GM18499 (cell line): ENCODE results near the gene PDZD2.
A peak's percentile ranks its signal among the peaks of the same experiment; 100 is the strongest.
"Not testable (repeated sequence)": the region's sequence is repeated elsewhere in the genome, so short reads cannot be mapped to it uniquely, and the experiment has no call there.

ENCODE experiments used
- ATAC-seq: cut with Tn5 transposase; IDR thresholded peaks from one replicate; pipeline ENCODE4 v1.9.1; 2021; ENCODE audit warnings: moderate number of reproducible peaks; ENCODE audit not compliant: insufficient read depth, unreplicated experiment

PDZD2 gene

DNA sequence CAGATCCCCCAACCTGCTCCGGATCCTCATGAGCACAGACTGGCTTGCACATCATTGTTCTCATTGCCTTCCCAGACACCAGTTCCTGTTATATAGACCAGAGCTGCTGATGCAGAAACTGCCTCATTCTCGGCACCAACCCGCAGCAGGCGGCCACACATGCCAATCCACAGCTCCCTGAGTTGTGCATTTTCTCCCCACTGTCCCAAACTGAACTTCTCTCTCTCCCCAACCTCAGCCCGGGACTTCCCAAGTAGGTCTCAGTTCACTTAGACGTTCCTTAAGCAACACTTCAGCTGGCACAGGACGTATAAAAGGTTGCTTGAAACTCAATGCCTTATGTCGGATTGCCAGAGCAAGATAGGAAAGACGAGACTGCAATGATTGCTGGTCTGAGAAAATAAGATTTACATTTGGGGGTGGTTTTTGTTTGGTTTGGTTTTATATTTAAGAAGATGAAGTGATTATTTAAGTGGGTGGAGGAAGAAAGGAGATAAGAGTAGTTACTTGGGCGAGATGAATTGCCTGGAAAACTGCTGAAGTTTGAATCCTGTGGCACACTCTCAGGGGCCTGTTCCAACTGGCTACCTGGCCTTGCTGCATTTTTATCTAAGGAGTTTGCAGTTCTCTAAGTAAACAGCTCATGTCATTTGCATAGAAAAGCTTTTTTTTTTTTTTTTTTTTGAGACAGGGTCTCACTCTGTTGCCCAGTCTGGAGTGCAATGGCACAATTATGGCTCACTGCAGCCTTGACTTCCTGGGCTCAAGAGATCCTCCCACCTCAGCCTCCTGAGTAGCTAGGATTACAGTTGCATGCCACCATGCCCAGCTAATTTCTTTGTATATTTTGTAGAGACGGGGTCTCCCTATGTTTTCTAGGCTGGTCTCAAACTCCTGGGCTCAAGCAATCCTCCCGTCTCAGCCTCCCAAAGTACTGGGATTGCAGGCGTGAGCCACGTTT is 379.8 kb downstream of the PDZD2 start:
- no peak for ATAC-seq

DNA sequence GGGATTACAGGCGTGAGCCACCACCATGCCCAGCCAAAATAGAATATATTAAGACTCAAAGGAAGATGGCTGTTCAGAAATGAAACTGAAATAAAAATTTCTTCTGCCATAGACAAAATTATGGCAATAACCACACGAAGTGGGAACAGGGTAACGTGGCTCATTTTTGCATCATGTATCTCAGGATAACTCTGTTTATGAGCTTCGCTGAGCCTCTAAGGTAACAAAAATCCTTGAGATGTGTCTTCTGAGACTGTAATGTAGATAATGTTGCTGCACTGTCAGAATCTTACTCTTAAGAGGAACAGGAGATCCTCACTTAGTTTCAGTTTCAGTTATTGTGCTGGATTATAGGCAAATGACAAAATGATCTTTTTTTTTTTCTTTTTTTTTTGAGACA is 381.3 kb downstream of the PDZD2 start:
- ATAC-seq, result peak; percentile 92

DNA sequence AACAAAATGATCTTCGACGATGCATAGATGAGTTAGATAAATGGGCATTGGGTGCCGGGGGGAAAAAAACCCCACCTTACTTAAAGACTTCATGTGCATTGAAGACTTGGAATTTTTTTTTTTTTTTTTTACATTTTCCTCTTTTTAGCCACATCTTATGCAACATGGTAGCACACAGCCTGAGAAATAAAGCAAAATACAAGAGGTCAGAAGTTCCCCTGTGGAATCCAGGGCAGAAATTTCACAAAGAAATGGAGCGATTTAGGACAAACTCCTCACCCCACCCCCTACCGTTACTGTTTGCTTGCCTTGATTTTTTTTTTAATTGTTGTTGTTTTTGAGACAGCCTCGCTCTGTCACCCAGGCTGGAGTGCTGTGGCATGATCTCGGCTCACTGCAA is 382.0 kb downstream of the PDZD2 start:
- no peak for ATAC-seq

DNA sequence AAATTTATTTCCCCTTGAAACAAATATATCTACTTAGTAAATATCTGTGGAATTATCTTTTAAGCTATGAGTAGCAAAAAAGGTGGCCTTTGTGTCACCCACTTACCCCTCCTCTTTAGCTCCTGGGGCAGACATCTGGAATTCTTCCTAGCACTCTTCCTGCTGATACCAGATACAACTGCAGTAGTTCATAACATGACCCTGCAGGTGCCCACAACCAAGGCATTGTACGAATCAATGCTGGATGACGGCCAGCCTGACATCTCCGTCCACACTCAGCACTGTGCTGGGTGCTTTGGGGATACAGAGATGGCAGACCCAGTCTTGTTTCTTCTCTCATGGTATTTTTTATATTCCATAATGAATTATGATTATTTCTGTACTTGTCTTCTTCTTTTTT is 382.8 kb downstream of the PDZD2 start:
- no peak for ATAC-seq

DNA sequence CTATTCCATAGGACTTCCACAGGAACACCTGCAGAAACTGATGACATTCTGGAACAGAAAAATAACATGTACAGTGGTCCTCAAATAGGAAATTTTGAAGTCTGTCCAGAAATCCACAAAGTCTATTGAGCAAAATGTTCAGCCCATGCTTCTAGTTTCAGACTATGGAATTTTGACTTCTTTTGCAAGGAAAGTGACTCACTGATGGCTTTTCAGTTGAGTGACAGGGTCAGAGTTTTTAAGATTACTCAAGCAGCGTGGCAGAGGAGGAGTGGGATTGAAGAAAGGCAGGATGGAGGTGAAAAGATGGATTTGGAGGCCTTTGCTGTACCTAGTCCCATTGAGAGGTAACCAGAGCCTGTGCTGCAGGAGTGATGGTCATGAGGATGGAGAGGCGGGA is 383.7 kb downstream of the PDZD2 start:
- no peak for ATAC-seq

DNA sequence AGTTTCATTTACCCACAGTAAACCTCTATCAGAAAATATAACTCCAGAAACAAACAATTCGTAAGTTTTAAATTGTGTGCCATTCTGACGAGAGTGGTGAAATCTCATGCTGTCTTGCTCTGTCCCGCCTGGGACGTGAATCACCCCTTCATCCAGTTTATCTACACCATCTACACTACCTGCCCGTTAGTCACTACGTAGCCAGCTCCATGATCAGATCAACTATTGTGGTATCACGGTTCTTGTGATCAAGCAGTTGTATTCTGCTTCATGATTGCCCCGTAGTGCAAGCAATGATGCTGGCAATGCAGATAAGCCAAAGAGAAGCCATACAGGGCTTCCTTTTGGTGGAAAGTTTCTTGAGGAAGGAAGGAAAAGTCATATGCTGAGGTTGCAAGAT is 384.9 kb downstream of the PDZD2 start:
- no peak for ATAC-seq

DNA sequence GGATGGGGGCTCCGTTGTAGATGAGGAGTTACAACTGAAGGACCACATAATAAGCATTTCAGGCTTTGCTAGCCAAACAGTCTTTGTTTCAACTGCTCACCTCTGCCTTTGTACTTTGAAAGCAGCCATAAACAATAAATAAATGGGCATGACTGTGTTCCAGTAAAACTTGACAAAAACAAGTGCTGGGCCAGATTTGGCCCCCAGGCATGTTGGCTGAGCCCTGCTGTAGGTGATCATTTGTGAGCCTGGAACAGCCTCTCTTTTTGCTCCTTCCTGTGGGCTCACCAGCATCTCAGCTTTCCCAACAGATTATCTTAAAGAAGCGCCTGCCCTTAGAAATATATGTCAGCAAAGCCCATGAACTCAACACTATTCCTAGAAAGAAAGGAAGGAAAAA is 385.8 kb downstream of the PDZD2 start:
- ATAC-seq, result no peak

DNA sequence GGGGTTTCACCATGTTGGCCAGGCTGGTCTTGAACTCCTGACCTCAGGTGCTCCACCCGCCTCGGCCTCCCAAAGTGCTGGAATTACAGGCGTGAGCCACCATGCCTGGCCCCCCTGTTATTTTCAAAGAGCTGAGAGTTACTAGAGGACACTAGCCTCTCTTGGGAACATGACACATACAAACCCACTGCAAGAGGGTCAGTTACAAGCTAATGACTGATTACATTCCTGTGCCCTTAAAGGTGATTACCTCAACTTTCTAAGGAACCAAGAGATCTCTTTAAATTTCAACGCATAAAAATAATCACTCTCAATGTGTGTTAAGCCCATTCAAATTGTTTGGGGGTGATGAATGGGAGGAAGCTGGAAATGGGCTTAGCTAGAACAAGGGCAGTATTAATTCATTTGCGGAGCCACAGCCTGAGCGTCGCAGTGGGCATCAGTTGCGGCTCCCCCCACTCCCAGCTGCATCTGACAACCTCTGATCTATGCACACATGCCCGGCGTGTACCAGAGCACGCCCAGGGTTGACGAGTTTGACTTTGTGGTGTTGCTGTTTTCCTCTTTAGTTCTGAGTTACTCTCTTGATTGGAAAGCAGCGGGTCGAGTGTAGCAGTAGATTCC is 388.3 kb downstream of the PDZD2 start:
- ATAC-seq, result no peak

DNA sequence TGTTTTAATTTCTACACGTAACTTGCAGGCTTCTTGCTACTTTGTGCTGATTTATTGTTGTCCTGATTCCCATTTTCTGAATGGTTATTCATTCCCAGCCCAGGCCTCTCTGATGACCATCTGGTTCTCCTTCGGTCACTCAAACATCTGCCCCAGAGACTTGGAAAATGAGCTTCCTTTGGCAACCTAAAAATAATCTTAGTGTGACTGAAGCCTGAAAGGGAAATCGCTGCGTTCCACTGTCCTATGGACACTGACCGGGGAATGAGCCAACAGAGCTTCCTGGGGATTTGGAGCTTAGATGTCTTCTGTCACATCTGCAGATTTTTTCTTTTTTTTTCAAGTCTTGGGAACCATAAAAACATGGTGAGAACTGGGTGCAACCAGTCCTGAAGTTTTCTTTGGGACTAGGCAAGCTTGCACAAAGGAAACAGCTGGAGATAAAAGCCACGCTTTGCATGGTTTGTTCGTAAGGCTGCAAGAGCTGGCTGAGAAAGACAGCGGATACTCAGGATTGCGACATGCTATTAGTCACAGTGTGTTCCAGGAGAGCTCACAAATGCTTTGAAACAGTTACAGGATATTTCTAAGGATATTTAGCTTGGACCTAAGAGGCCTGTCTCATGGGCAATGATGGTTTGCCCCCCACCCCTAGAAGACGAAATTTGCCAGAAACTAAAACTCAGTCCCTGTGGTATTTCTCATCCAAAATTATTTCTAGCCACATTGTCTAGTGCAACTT is 389.0 kb downstream of the PDZD2 start:
- ATAC-seq, result no peak

DNA sequence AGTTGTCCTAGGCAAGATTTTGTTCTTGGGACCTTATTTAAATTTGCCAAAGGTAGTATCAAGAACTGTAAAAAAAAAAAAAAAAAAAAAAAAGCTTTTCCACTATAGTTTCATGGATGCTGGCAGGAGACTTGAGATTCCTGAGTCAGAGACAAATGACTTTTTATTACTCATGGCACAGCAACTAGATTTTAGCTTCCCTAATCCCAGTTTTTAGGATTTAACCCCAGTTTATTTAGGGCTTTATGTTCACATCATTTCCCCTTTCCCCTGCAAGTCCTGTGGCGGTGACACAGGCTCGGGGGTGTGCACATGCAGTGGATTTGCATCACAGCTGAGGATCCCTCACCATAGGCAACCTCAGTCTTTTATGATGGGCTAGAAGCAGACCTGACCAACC is 390.3 kb downstream of the PDZD2 start:
- no peak for ATAC-seq

DNA sequence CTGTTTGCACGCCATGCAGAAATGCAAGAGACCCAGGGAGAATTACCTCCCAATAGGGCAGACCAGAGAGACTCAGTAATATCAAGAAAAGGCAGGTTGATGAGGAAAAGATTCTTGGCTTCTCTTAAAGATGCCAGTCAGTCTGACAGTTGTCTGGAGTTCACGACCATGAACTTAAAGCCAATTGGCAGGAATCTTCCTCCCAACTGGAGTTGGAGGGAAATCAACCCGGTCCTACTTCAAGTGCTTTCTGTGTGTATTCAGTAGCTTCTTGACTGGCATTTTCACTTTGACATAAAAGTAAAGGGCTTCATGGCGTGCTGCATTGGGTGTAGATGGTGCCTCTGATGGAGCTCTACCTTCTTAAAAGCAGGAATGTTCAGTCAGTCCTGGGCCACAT is 390.9 kb downstream of the PDZD2 start:
- ATAC-seq, result no peak

DNA sequence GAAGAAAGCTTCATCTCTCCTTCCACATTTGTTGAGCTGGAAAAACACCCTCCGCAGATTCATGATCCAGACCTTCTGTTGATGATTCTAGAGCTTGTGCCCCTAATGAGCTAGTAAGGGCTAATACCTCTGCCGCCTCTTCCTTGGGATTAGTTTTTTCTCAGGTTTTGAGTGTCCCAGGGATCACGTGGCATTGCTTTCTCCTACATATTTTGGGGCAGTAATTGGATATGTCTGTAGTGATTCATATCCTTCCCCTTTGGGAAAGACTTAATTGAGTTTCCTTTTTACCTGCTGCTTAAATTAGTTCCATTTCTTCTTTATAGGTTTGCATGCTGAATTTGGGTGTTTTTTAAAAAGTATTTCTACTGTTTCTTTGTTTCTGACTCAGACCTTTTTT is 391.3 kb downstream of the PDZD2 start:
- ATAC-seq, result no peak

DNA sequence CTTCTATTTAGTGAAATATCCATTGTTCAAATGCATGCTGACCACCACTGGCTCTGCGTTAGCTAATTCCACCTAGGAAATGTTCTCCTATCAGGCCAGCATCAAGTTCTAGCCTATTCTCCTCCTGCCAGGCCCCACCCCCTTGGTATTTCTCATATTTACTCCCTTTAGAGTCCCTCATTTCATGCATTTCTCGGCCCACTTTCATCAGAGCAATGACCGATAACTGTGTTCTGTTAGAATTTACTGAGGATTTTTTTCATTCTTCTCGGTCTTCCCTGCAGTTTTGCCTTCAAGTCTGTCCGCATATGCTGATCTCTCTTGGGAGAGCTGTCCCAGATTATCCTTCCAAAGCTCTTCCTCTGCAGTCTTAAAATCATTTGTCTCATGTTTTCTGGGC is 391.8 kb downstream of the PDZD2 start:
- ATAC-seq, result no peak

DNA sequence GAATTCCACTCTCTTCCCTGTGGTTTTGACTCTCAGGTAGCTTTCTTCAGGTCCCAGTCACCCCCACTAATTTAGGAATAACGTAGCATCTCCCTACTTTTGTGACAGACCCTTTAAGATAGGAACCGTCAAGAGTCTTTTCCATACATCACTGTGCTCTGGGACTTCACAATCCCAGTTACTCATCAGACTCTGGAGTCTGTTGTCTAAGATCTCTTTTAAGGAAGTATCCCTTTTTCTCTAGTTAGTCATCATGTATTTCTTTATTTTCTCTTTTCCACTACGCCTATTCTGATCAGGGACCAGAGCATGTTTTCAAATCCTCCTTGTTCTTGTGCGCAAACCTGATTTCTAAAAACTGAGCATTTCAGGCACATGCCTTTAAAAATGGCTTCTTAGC is 392.2 kb downstream of the PDZD2 start:
- ATAC-seq, result no peak

DNA sequence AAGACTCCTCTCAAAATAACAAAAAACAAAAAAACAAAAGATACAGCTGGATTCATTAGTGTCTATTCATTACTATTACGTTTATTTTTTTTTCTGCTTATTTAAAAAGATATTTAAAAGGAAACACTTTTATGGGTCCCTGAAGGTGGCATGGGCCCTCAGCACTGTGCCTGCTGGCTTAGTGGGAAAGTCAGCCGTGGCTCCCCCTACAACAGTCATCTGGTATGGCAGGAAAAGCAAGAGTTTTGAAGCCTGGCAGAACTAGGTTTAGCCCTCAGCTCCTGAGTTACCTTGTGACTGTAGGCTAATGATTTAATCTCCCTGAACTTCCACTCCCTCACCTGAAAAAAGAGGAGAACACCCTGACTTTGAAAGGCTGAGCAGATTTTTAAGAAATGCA is 399.6 kb downstream of the PDZD2 start:
- ATAC-seq, result no peak

DNA sequence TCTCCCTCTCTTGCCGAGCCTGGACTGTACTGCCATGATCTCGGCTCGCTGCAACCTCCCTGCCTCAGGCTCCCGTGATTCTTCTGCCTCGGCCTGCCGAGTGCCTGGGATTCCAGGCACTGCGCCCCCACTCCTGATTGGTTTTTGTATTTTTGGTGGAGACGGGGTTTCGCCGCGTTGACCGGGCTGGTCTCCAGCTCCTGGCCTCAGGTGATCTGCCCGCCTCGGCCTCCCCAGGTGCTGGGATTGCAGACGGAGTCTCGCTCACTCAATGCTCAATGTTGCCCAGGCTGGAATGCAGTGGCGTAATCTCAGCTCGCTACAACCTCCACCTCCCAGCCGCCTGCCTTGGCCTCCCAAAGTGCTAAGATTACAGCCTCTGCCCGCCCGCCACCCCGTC is 400.2 kb downstream of the PDZD2 start:
- ATAC-seq, result not testable (repeated sequence)

DNA sequence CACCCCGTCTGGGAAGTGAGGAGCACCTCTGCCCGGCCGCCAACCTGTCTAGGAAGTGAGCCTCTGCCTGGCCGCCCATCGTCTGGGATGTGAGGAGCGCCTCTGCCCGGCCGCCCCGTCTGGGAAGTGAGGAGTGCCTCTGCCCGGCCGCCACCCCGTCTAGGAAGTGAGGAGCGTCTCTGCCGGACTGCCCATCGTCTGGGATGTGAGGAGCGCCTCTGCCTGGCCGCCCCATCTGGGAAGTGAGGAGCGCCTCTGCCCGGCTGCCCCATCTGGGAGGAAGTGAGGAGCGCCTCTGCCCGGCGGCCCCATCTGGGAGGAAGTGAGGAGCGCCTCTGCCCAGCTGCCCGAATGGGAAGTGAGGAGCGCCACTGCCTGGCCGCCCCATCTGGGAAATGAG is 400.7 kb downstream of the PDZD2 start:
- not testable (repeated sequence) for ATAC-seq

DNA sequence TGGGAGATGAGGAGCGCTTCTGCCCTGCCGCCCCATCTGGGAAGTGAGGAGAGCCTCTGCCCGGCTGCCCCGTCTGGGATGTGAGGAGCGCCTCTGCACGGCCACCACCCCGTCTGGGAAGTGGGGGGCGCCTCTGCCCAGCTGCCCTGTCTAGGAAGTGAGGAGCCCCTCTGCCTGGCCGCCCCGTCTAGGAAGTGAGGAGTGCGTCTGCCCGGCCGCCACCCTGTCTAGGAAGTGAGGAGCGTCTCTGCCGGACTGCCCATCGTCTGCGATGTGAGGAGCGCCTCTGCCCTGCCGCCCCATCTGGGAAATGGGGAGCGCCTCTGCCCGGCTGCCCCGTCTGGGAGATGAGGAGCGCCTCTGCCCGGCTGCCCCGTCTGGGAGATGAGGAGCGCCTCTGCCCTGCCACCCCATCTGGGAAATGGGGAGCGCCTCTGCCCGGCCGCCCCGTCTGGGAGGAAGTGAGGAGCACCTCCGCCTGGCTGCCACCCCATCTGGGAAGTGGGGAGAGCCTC is 401.3 kb downstream of the PDZD2 start:
- ATAC-seq, result not testable (repeated sequence)

DNA sequence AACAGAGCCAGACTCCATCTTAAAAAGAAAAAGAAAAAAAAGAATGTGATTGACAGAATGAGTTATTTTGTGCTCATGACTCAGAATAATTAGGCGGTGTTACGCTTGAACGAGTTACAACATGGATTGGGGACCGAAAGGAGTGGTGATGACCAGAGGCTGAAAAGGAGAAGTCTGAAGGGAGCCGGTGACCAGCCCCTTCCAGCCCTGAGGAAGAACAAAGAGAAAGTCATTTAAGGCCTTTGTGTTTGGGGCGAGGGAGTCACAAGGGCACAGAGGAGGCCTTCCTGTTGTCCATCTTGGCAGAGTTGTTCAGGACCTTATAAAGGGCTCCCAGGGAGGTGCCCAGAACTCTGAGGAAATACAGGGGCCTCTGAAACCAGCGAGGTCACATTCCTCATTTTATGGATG is 403.6 kb downstream of the PDZD2 start:
- no peak for ATAC-seq

DNA sequence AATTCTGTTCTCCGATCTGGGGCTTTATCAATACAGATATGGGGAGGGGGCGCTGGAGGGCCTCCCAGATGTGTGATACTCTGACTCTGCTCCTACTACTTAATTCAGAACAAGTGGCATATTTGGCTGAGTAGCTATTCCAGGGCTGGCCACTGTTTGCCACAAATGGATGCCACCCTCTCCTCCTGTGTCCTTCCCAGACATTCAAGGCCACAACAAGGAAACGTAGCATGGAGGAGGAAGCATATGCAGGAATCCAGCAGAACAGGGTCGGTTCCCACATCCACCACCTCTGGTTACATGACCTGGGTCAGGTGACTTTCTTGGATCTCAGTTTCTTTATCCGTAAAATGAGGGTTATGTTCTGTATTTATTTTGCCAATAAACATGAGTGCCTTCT is 404.2 kb downstream of the PDZD2 start:
- ATAC-seq, result no peak

DNA sequence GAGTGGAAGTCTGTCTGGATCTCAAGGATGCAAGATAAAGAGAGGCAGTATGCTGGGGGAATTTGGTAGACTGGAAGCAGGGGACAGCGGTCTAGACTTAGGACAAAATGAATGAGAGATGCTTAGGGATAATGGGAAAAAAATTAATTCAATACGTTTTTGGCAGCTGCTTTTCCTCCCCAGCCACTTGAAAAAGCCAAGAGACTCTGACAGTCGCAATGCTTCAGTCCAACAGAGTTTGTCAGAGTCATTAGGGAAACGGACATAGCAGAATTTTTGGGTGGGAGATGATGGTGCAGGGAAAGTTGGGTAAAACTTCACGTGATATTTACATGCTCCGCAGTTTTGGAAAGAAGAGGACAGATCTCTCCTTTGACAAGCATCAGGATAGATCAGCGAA is 405.5 kb downstream of the PDZD2 start:
- no peak for ATAC-seq
